T-cell (primary cell): Measurements from ENCODE around the gene KLF11. TPM values are rescaled to one million over a fixed set of nuclear protein-coding genes. Genes with fewer than 3 reads are reported as not detected.
"Not testable (repeated sequence)": the region's sequence is repeated elsewhere in the genome, so short reads cannot be mapped to it uniquely, and the experiment has no call there.

Experiments used
- ATAC-seq, 4 experiments: fragments of 200-7000 bp in 3 of 4; fragments of 150-1000 bp in 1 of 4; cut with Tn5 transposase; replicated peaks in 1 of 4; 1 replicate in 3 of 4; 2 replicates in 1 of 4; pipeline ENCODE4 v1.10.0; 2021; ENCODE audit warnings: moderate library complexity in 3 of 4, mild to moderate bottlenecking in 2 of 4, moderate number of reproducible peaks in 1 of 4
- CTCF ChIA-PET, 2 donors: fragments of 300-600 bp; sonication (Branson Sonifier 250); formaldehyde crosslinking; loops; one replicate each; lab custom pipeline; 2022; ENCODE audit warnings: antibody characterized with exemption in 2 of 2; lab: Charles Lee
- POLR2A ChIA-PET, 2 donors: fragments of 300-600 bp; sonication (Branson Sonifier 250); formaldehyde crosslinking; loops; one replicate each; lab custom pipeline; 2022; ENCODE audit warnings: antibody characterized with exemption in 2 of 2; lab: Charles Lee
- DNase-seq, 35 experiments: peaks; one replicate each; pipeline versions ENCODE4 v3.0.0 to v3.0.0-alpha.2; 2013 to 2023
- H3K27ac ChIP-seq: one replicate; pipeline ENCODE4 v1.5.1; 2013; ENCODE audit warnings: low read length
- H3K27me3 ChIP-seq, 2 experiments: replicated peaks in 1 of 2; 1 replicate in 1 of 2; 2 replicates in 1 of 2; pipeline versions ENCODE4 v1.6.1 to v1.7.0; 2013; ENCODE audit warnings: low read length in 1 of 2, mixed read lengths in 1 of 2; ENCODE audit not compliant: control insufficient read depth in 2 of 2, insufficient read depth in 2 of 2; ENCODE audit errors: extremely low read depth in 1 of 2
- H3K36me3 ChIP-seq, 2 donors: 1 replicate in 1 of 2; 2 replicates in 1 of 2; pipeline versions ENCODE4 v1.6.1 to v1.7.0; 2013; ENCODE audit warnings: low read length in 1 of 2; ENCODE audit not compliant: control insufficient read depth in 2 of 2, insufficient read depth in 1 of 2; ENCODE audit errors: extremely low read depth in 1 of 2
- H3K4me1 ChIP-seq, 2 experiments: 1 replicate in 1 of 2; 2 replicates in 1 of 2; pipeline versions ENCODE4 v1.6.1 to v1.7.0; 2013; ENCODE audit warnings: low read length in 2 of 2, mixed read lengths in 1 of 2; ENCODE audit not compliant: insufficient read depth in 2 of 2, control insufficient read depth in 1 of 2; ENCODE audit errors: extremely low read depth in 1 of 2
- H3K4me3 ChIP-seq, 2 donors: 1 replicate in 1 of 2; 2 replicates in 1 of 2; pipeline versions ENCODE4 v1.5.1 to v1.7.0; 2013; ENCODE audit warnings: mild to moderate bottlenecking in 2 of 2, low read length in 1 of 2, moderate library complexity in 1 of 2; ENCODE audit not compliant: control insufficient read depth in 1 of 2; ENCODE audit errors: extremely low read depth in 1 of 2
- H3K9me3 ChIP-seq: 2 replicates; pipeline ENCODE4 v1.7.0; 2013
- H3K27ac Mint-ChIP-seq, 2 donors: one replicate each; pipeline ENCODE4 v1.8.0; 2020 to 2021; ENCODE audit warnings: mild to moderate bottlenecking in 2 of 2, mixed read lengths in 2 of 2
- H3K27me3 Mint-ChIP-seq, 2 donors: one replicate each; pipeline ENCODE4 v1.8.0; 2021 to 2022; ENCODE audit warnings: mixed read lengths in 2 of 2
- H3K36me3 Mint-ChIP-seq: one replicate; pipeline ENCODE4 v1.8.0; 2021; ENCODE audit warnings: mixed read lengths
- H3K4me1 Mint-ChIP-seq, 3 donors: one replicate each; pipeline ENCODE4 v1.8.0; 2020 to 2022; ENCODE audit warnings: mixed read lengths in 3 of 3, mild to moderate bottlenecking in 1 of 3
- H3K4me3 Mint-ChIP-seq, 3 donors: one replicate each; pipeline ENCODE4 v1.8.0; 2020 to 2022; ENCODE audit warnings: mild to moderate bottlenecking in 3 of 3, mixed read lengths in 3 of 3, moderate library complexity in 3 of 3
- H3K9me3 Mint-ChIP-seq, 3 donors: one replicate each; pipeline ENCODE4 v1.8.0; 2020 to 2022; ENCODE audit warnings: mixed read lengths in 3 of 3
- WGBS: methylation state at CpG from one replicate; pipeline ENCODE4 v1.1.5; 2013; ENCODE audit warnings: missing lambda C conversion rate; ENCODE audit not compliant: insufficient coverage; 5-methylcytosine and 5-hydroxymethylcytosine counted together
- total RNA-seq, 35 experiments: library from RNA in 6 of 35; stranded (reverse) in 6 of 35; fragments of 120-200 nt in 1 of 35; gene quantifications; one replicate each; pipeline versions ENCODE4 v1.2.1 to v1.2.4 and lab custom pipeline; 2013 to 2026

Gene KLF11
- total RNA-seq, 5 donors from 2014 or later (not counting 1 experiment from before 2014, with no cell fraction given): 6.8 to 36.3 (median 10.3) TPM

DNA sequence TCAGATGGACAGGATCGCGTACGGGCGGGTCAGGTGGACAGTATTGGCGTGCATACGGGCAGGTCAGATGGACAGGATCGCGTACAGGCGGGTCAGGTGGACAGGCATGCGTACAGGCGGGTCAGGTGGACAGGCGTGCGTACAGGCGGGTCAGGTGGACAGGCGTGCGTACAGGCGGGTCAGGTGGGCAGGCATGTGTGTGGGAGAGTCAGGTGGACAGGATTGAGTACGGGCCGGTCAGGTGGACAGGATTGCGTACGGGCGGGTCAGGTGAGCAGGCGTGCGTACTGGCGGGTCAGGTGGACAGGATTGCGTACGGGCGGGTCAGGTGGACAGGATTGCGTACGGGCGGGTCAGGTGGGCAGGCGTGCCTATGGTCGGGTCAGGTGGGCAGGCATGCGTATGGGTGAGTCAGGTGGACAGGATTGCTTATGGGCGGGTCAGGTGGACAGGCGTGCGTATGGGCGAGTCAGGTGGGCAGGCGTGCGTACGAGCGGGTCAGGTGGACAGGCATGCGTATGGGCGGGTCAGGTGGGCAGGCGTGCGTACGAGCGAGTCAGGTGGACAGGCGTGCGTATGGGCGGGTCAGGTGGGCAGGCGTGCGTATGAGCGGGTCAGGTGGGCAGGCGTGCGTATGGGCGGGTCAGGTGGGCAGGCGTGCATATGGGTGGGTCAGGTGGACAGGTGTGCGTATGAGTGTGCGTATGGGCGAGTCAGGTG lies 31.6 kb upstream of the KLF11 start:
- peaks cover 6 to 16% of the 10 kb centered on the region in 2 donors for H3K27me3 Mint-ChIP-seq
- H3K9me3 ChIP-seq, H3K4me1 Mint-ChIP-seq, ATAC-seq, H3K9me3 Mint-ChIP-seq, H3K4me3 ChIP-seq, H3K27ac Mint-ChIP-seq, H3K36me3 Mint-ChIP-seq, DNase-seq, H3K27ac ChIP-seq, CTCF ChIA-PET, H3K36me3 ChIP-seq, H3K4me3 Mint-ChIP-seq, POLR2A ChIA-PET, H3K4me1 ChIP-seq: not testable (repeated sequence)
- 92% methylated on average over 31 of the region's 61 CpGs for WGBS
- H3K27me3 ChIP-seq: peaks cover 0 to 28% of the 10 kb centered on the region in 2 experiments

DNA sequence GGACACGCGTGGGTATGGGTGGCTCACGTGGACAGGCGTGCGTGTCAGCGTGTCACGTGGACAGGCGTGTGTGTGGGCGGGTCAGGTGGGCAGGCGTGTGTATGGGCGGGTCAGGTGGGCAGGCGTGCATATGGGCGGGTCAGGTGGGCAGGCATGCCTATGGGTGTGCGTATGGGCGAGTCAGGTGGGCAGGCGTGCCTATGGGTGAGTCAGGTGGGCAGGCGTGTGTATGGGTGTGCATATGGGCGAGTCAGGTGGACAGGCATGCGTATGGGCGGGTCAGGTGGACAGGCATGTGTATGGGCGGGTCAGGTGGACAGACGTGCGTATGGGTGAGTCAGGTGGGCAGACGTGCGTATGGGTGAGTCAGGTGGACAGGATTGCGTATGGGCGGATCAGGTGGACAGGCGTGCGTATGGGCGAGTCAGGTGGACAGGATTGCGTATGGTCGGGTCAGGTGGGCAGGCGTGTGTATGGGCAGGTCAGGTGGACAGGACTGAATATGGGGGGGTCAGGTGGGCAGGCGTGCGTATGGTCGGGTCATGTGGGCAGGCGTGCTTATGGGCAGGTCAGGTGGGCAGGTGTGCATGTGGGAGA lies 30.9 kb upstream of the KLF11 start:
- H3K27me3 Mint-ChIP-seq: peaks cover 6 to 16% of the 10 kb centered on the region in 2 donors
- H3K4me1 Mint-ChIP-seq, H3K9me3 ChIP-seq, ATAC-seq, H3K36me3 Mint-ChIP-seq, H3K4me1 ChIP-seq, H3K9me3 Mint-ChIP-seq, CTCF ChIA-PET, H3K36me3 ChIP-seq, H3K27ac Mint-ChIP-seq, H3K27ac ChIP-seq, POLR2A ChIA-PET, H3K4me3 Mint-ChIP-seq, H3K4me3 ChIP-seq, DNase-seq: not testable (repeated sequence)
- peaks cover 0 to 23% of the 10 kb centered on the region in 2 experiments for H3K27me3 ChIP-seq
- WGBS: 97% methylated on average over 27 of the region's 37 CpGs

DNA sequence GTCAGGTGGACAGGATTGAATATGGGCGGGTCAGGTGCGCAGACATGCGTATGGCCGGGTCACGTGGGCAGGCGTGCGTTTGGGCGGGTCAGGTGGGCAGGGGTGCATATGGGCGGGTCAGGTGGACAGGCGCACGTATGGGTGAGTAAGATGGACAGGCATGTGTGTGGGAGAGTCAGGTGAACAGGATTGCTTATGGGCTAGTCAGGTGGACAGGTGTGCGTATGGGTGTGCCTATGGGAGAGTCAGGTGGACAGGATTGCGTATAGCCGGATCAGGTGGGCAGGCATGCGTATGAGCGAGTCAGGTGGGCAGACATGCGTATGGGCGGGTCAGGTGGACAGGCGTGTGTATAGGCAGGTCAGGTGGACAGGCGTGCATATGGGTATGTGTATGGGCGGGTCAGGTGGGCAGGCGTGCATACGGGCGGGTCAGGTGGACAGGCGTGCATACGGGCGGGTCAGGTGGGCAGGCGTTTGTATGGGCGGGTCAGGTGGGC lies 30.3 kb upstream of the KLF11 start:
- H3K4me1 ChIP-seq: no peaks in the 10 kb centered on the region
- H3K27me3 Mint-ChIP-seq: peaks cover 4 to 11% of the 10 kb centered on the region in 2 donors
- 92% methylated on average over 29 of the region's 29 CpGs for WGBS

DNA sequence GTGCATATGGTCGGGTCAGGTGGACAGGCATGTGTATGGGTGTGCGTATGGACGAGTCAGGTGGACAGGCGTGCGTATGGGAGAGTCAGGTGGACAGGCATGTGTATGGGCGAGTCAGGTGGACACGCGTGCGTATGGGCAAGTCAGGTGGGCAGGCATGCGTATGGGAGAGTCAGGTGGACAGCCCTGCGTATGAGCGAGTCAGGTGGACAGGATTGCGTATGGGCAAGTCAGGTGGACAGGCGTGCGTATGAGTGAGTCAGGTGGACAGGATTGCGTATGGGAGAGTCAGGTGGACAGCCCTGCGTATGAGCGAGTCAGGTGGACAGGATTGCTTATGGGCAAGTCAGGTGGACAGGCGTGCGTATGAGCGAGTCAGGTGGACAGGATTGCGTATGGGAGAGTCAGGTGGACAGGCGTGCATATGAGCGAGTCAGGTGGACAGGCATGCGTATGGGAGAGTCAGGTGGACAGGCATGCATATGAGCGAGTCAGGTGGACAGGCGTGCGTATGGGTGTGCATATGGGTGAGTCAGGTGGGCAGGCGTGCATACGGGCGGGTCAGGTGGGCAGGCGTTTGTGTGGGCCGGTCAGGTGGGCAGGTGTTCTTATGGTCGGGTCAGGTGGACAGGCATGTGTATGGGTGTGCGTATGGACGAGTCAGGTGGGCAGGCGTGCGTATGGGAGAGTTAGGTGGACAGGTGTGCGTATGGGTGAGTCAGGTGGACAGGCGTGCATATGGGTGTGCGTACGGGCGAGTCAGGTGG lies 29.5 kb upstream of the KLF11 start:
- H3K27me3 Mint-ChIP-seq: not testable (repeated sequence)

More for the DNA sequence above, 30.3 kb upstream of the KLF11 start:
- no peak for ATAC-seq
- no peak for DNase-seq
- H3K36me3 Mint-ChIP-seq: no peaks in the 10 kb centered on the region
- Histone ChIP-seq H3K27ac (no peak overlapping the region), H3K27me3 (peaks cover 0 to 20% of the 10 kb centered on the region in 2 experiments), H3K36me3 (no peaks in the 10 kb centered on the region), H3K4me3 (no peak overlapping the region), H3K9me3 (no peaks in the 10 kb centered on the region)
- H3K27ac Mint-ChIP-seq: no peak overlapping the region
- H3K9me3 Mint-ChIP-seq: peaks cover 0 to 5% (median 4%) of the 10 kb centered on the region in 3 donors
- ChIA-PET POLR2A (no interaction called here), CTCF (no interaction called here)
- no peak overlapping the region for H3K4me3 Mint-ChIP-seq
- H3K4me1 Mint-ChIP-seq: no peaks in the 10 kb centered on the region

DNA sequence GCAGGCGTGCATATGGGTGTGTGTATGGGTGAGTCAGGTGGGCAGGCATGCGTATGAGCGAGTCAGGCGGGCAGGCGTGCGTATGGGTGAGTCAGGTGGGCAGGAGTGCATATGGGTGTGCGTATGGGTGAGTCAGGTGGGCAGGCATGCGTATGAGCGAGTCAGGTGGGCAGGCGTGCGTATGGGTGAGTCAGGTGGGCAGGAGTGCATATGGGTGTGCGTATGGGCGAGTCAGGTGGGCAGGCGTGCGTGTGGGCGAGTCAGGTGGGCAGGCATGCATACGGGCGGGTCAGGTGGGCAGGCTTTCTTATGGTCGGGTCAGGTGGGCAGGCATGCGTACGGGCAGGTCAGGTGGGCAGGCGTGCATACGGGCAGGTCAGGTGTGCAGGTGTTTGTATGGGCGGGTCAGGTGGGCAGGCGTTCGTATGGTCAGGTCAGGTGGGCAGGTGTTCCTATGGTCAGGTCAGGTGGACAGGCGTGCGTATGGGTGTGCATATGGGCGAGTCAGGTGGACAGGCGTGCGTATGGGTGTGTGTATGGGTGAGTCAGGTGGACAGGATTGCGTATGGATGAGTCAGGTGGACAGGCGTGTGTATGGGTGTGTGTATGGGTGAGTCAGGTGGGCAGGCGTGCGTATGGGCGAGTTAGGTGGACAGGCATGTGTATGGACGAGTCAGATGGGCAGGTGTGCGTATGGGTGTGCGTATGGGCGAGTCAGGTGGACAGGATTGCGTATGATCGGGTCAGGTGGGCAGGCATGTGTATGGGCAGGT lies 28.7 kb upstream of the KLF11 start:
- ChIA-PET POLR2A (no interaction called here), CTCF (no interaction called here)
- Mint-ChIP-seq H3K4me1 (no peaks in the 10 kb centered on the region), H3K27me3 (peaks cover 3 to 7% of the 10 kb centered on the region in 2 donors), H3K27ac (no peak overlapping the region), H3K4me3 (no peak overlapping the region), H3K36me3 (no peaks in the 10 kb centered on the region), H3K9me3 (peaks cover 0 to 5% (median 4%) of the 10 kb centered on the region in 3 donors)
- Histone ChIP-seq H3K27ac (no peak overlapping the region), H3K9me3 (no peaks in the 10 kb centered on the region), H3K4me3 (no peak overlapping the region), H3K36me3 (no peaks in the 10 kb centered on the region), H3K27me3 (peaks cover 0 to 16% of the 10 kb centered on the region in 2 experiments), H3K4me1 (no peaks in the 10 kb centered on the region)
- no peak for DNase-seq
- ATAC-seq: no peak
- WGBS: 93% methylated on average over 37 of the region's 42 CpGs

More for the DNA sequence above, 29.5 kb upstream of the KLF11 start:
- H3K36me3 Mint-ChIP-seq, H3K9me3 ChIP-seq, H3K36me3 ChIP-seq, CTCF ChIA-PET, ATAC-seq, DNase-seq, H3K27ac ChIP-seq, H3K4me3 ChIP-seq, H3K4me3 Mint-ChIP-seq, H3K4me1 ChIP-seq, POLR2A ChIA-PET, H3K9me3 Mint-ChIP-seq, H3K27ac Mint-ChIP-seq, H3K4me1 Mint-ChIP-seq: not testable (repeated sequence)
- WGBS: 98% methylated on average over 43 of the region's 43 CpGs
- H3K27me3 ChIP-seq: peaks cover 0 to 13% of the 10 kb centered on the region in 2 experiments
